Activated CD4-positive, alpha-beta T cell treated with anti-CD3 and anti-CD28 coated beads for 1 hour (primary cell): ENCODE measurements around the gene FAF1.

Experiments used
- DNase-seq: peaks from one replicate; pipeline ENCODE4 v3.0.0-alpha.2; 2020

Gene FAF1

DNA sequence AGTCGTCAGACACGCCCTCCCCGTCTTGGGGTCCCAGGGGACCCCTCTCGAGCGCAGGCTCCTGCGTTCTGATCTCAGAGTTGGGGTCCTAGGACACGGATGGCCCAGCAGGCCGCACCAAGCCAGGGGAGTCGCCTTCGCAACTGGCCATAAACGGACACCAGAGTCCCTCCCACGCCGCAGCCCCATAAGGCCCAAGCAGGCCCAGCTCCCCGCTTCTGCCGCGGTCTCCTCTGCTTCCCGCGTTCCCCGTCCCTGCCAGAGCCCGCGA lies 537.5 kb downstream of the FAF1 start:
- DNase-seq = no peak

DNA sequence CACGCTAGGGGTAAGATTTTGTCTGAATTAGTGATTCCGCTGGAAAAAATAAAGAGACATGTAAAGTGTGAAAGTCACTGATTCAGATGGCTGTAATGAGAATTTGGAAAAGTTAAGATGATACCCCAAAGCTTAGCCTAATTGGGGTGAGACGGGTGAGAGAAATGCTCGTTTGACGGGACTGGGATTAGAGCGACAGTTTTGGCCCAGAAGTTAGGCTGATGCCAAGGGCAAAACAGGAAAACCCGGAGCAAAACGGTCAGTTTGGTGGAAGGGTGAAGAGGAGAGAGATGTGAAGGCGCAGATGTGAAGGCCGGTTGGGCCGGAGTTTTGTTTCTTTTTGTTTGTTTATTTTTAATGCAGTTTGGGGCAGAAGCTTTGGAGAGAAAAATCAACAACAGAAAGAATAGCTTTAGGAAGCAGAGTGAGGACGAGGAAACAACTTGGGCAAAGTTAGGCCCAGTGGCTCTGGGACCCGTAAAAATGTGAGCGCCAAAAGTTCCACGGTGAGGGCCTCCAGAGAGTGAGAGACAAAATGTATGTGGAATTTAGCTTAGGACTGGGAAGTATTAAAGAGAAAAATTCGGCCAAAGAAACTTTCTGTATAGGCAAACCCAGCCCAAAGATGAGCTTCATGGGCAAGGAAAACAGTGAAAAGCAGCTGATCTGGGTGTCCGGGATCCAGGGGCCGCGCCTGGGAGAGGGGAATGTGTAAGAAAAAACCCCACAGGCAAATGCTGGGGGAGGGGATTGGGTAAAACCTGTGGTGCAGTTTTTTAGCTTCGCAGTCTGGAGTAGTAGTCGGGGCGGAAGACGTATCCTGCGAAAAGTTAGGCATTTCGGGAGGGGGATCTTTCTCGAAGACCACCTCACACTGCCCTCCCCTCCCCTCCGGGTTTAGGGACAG lies 538.0 kb downstream of the FAF1 start:
- no peak for DNase-seq

DNA sequence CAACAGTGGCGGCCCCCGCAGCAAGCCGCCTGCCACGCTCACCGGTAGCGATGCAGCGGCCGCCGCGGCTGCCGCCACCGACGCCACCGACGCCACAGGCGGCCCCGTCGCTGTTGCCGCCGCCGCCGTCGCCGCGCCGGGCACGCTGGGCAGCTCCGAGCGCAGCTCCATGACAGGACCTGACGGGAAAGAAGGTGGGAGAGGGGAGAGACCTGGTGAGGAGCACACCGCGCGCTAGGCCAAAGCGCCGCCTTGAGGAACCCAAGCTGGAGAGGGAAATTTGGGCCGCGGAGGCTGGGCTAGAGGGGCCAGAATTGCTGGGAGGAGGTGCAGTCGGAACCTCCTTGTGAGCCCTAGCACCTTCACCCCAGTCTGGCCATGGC lies 538.7 kb downstream of the FAF1 start:
- DNase-seq = no peak

DNA sequence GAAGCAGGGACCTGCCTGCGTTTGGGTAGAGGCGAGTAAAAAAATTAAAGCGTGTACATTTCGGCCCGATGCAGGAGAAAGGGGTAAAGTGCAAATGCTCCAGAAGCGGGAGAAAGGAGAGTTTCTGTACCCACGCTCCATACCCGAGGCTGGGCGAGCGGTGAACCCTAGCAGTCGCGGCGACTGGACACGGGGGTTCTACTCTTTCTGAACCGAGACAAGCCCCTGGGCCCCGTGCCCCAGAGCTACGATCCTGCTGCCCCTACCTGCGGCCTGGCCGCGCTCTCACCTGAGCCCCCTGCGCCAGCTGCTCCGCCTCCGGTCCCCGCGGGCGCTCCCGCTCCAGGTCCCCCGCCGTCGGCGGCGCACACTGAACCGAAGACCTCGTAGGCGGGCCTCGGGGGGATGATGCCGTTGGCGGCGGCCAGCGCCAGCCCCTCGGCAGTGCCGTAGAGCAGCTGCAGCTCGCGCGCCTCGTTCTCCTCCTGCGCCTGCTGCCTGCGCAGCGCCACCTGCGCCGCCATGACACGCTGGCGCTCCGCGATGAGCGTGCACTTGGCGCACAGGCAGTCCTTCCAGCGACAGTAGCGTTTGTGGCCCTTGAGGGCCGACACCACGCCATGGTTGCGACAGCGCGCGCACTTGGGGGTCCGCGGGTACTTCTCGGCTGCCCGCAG lies 539.2 kb downstream of the FAF1 start:
- no peak for DNase-seq

DNA sequence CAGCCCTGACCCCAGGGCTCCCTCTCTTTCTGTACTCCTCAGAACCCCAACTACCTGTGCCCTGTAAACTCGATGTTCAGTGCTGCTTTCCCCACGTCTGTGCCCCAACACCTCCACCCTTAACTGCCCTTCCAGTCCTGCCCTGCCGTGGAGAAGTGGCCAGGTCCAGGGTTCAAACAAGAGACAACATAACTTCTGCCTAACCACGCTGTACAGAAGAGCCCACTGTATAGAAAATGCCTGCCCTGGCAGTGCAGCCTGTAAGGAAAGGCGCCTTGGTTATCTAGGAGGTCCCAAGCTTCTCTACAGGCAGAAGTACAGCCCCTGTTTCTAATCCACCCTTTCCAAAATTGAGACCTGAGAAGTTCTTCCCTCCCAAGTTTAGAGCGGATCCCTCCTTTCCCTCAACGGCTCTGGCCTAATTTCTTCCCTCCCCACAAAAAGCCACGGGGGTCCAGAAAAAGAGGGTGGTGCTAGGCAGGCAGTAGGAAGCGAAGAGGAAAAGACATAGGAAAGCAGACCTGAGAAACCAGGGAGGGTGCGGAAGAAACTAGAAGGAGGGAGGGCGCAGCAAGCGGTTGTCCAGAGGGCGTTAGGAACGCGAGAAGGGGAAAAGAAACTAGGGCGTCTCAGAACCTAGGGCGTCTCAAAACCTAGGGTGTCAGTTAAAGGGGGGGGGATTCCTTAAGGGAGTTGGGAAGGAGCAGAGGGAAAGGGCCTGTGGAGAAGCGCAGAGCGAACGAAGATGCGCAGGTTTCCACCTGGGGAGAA lies 540.0 kb downstream of the FAF1 start:
- no peak for DNase-seq

DNA sequence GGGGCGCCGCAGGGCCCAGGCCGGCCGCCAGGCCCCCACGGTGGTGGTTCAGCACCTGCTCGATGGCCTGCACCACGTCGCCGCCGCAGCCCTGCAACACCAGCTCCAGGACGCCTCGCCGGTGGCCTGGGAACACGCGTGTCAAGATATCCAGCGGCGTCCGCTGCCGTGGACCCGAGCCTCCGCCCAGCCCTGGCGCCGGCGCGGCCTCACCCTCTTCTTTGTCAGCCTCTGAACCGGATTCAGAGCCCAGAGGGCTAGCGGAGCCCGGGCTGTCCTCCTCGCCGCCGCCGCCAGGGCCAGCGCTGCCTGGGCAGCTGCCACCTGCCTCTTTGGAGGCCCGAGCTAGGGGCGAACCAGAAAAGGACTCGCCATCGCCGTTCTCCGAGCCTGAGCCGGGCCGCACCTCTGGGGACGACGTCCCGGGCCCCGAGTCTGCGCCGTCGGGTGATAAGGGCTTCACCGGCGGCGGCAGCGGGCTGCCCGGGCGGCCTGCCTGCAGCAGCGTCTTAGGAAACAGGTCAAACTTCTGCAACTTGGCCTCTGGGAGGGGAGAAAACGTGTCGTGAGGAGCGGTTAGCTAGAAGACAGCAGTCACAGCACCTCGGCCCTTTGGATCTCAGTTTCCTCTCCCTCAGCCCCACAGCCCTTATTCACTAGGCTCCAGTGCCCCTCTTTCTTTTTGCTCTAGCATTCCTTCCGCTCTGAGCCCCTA lies 540.7 kb downstream of the FAF1 start:
- DNase-seq = no peak

GRCh38 chr1:50418600-50419109 lies 541.4 kb downstream of the FAF1 start:
- no peak for DNase-seq

DNA sequence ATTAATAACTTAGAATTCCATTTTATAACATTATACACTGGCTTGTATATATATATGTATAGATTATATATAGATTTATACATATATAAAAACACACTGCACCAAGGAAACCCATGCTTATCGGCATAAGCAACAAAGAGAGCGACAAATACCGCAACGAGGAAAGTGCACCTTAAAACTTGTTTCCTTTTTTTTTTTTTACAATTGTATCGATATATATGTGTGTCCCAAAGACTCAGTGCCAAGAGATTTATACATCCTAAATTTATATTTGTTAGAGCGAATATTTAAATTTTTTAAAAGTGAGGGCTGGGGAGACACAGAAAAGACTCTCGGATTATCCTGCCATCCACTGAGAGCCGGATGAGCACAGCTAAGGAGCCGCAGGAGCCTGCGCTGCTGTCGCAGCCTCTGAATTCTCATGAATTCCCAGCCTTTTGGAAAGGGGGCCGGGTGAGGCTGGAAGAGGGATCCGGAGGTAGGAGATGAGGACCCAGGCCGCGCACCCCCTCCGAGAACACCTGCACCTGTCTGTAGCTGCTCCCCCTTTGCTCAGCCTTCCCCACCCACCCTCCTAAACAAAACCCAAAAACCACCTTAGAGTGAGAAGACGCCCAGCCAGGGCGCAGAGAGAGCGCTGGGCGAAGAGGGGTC lies 542.0 kb downstream of the FAF1 start:
- no peak for DNase-seq

- DNase-seq = no peak
Measured at GRCh38 chr1:50417507-50417906, 542.6 kb downstream of the FAF1 start.

DNA sequence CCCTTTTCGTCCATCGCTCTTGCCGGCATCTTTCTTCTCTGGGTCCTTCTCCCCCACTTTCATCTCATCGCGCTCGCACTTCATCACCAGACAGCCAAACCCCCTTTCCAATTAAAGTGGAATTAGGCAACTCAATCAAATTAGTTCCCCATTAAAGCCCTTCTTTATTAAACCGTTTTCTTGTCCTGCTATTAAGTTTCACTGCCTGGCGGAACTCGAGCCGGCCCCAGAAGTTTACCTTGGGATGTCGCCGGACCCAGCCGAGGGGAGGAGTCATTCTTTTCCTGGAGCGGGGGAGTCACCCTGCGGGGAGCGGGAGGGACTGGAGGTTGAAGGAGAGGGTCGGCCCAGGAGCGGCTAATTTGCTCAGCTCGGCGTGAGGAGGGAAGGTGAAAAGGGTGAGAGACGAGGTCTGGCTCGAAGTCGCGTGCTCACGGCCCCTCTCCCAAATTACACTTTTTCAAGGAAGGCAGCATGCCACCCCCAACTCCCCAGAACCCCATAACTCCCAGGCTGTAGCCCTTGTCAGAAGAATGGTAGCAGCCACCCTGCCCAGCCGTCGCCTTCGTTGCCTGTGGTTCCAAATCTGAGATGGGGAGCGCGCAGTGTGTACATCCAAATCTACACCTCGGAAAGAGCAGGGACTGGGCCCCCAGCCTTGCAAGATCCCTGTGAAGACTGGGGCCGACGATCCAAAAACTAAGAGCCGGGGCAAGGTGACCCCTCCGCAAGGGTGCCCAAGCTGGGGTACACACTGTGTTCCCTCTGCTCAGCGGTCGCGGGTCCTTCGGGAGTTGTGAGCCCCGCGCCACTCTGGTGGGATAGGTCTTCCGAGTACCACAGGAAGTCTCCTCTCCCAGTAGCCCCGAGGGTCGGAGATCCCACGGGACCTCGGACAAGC lies 543.3 kb downstream of the FAF1 start:
- no peak for DNase-seq

DNA sequence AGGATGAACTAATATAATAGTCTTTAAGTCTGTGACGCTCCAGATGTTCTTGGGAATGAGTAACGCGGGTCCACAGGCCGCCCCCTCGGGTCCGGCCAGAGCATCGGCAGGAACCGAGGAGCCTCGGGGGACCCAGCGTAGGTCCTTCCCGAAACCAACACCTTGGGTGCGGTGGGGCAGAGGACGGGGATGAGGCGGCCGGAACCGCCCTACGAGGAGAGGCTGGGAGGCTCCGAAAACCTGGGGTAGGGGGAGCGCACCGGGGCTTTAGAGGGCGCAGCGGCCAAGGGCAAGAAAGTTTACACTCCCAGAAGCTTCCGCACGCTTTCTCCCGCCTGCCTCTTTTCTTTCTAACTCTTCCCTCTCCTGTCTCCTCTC lies 543.9 kb downstream of the FAF1 start:
- no peak for DNase-seq

GRCh38 chr1:50415235-50416149 lies 544.6 kb downstream of the FAF1 start:
- no peak for DNase-seq

- no peak for DNase-seq
Measured at GRCh38 chr1:50414853-50415234, 545.2 kb downstream of the FAF1 start.

- DNase-seq = no peak
Measured at GRCh38 chr1:50412813-50413476, 547.1 kb downstream of the FAF1 start.

GRCh38 chr1:50405814-50406213 lies 554.3 kb downstream of the FAF1 start:
- no peak for DNase-seq

DNA sequence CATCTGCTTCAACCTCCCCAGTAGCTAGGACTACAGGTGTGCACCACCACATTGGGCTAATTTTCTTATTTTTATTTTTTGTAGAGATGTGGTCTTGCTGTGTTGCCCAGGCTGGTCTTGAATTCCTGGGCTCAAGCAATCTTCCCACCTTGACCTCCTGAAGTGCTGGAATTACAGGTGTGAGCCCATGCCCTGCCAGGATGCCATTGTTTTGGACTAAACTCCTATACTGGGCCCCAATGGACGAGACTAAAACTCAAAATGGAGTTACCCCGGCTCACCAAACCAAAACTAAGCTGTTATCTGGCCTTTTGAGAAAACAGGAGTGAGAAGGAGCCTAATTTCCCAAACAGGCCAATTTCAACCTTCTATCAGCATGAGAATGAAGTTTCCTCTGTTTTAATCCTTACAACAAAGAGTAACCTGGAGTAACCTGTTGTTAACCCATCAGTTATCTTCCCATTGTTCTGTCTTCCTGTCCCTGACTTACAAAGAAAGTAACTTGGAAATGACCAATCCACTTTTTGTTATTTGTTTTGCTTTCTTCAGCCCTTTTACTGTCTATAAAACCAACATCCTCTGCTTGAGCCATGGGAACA lies 566.4 kb downstream of the FAF1 start:
- DNase-seq = no peak
